Brain microvascular endothelial cell (primary cell): ENCODE measurements around the gene UTP3.

Experiments used
- DNase-seq: peaks from one replicate; pipeline ENCODE4 v3.0.0-alpha.2; 2020
- H3K27ac ChIP-seq: fragments of 250-450 bp; sonication (Bioruptor Pico); 2 replicates; pipeline ENCODE4 v1.5.1; 2020; ENCODE audit warnings: mild to moderate bottlenecking, moderate library complexity
- H3K27me3 ChIP-seq: fragments of 250-450 bp; sonication (Bioruptor Pico); replicated peaks from 2 replicates; pipeline ENCODE4 v1.5.1; 2020; ENCODE audit warnings: mild to moderate bottlenecking
- H3K36me3 ChIP-seq: fragments of 250-450 bp; sonication (Bioruptor Pico); replicated peaks from 2 replicates; pipeline ENCODE4 v1.5.1; 2020; ENCODE audit warnings: mild to moderate bottlenecking
- H3K4me3 ChIP-seq: 2 replicates; pipeline ENCODE4 v1.5.1; 2011; ENCODE audit warnings: low read depth, mild to moderate bottlenecking, control low read depth, low read length, moderate library complexity
- in situ Hi-C: cut with HindIII; loops from 2 replicates; pipeline ENCODE4 v1.10.0; 2017; ENCODE audit warnings: low sequenced_read_pairs, low pct_ligation_motif_present
- TF ChIP-seq, protein P1 (sequence below): IDR thresholded peaks from 2 replicates; pipeline ENCODE4 v1.5.1; 2011; ENCODE audit warnings: low read depth, mild to moderate bottlenecking, moderate library complexity, low read length, control low read depth, inconsistent platforms; ENCODE audit errors: missing control alignments

UTP3 gene

DNA sequence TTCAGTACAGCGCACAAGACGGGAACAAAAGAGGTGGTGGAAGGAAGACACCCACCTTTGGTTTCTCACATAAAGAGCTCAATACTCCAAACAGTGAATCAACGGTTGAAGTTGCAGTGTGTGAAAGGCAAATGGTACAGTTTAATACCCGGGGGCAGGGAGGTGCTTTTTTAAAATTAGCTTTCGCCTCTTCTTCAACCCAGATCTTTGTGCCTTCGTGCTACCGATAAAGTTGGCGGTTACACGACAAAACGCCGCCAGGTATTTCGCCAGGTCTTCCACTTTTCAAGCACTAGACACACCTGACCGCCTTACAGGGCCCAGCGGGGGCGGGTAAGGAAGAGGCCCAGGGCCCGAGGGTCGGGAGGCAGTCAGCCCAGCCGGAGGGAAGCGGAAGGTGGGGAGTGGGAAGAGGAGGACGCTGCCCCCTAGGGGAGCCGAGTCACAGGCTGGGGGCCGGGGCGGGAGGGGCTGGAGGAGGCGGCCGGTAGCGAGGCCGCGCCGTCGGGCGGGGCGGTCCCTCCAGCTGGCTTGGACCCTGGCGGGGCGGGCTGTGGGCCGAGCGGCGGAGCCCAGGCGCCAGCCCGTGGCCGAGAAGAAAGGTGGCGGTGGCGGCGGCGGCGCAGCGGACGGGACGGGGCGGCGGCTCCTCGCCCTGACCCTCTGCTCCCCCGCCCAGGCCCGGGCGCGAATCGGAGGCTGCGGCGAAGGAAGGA lies 16.0 kb downstream of the UTP3 start:
- in situ Hi-C loops, result no loop called here
- peak overlapping the region; percentile 75 for H3K27ac ChIP-seq
- TF ChIP-seq, protein P1, sequence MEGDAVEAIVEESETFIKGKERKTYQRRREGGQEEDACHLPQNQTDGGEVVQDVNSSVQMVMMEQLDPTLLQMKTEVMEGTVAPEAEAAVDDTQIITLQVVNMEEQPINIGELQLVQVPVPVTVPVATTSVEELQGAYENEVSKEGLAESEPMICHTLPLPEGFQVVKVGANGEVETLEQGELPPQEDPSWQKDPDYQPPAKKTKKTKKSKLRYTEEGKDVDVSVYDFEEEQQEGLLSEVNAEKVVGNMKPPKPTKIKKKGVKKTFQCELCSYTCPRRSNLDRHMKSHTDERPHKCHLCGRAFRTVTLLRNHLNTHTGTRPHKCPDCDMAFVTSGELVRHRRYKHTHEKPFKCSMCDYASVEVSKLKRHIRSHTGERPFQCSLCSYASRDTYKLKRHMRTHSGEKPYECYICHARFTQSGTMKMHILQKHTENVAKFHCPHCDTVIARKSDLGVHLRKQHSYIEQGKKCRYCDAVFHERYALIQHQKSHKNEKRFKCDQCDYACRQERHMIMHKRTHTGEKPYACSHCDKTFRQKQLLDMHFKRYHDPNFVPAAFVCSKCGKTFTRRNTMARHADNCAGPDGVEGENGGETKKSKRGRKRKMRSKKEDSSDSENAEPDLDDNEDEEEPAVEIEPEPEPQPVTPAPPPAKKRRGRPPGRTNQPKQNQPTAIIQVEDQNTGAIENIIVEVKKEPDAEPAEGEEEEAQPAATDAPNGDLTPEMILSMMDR, result peak; percentile 53
- peak overlapping the region; percentile 72 for H3K4me3 ChIP-seq
- DNase-seq, result peak; percentile 33
- H3K27me3 ChIP-seq, result no peaks in the 10 kb centered on the region
- H3K36me3 ChIP-seq, result no peaks in the 10 kb centered on the region

DNA sequence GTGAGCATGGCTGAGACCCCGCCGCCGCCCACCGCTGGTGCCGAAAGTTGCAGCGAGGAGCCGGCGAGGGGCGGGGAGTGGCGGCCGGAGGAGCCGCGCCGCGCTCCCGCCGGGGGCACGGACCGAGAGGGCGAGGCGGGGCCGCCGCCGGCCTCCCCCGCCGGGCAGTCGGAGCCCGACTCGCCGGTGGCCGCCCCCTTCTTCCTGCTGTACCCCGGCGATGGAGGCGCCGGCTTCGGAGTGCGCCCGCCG lies 16.5 kb downstream of the UTP3 start:
- Histone ChIP-seq H3K27me3 (no peaks in the 10 kb centered on the region), H3K36me3 (no peaks in the 10 kb centered on the region), H3K27ac (peak overlapping the region; percentile 75), H3K4me3 (peak overlapping the region; percentile 72)
- no peak for DNase-seq
- in situ Hi-C loops, result no loop called here
- TF ChIP-seq, protein P1, result no peak

DNA sequence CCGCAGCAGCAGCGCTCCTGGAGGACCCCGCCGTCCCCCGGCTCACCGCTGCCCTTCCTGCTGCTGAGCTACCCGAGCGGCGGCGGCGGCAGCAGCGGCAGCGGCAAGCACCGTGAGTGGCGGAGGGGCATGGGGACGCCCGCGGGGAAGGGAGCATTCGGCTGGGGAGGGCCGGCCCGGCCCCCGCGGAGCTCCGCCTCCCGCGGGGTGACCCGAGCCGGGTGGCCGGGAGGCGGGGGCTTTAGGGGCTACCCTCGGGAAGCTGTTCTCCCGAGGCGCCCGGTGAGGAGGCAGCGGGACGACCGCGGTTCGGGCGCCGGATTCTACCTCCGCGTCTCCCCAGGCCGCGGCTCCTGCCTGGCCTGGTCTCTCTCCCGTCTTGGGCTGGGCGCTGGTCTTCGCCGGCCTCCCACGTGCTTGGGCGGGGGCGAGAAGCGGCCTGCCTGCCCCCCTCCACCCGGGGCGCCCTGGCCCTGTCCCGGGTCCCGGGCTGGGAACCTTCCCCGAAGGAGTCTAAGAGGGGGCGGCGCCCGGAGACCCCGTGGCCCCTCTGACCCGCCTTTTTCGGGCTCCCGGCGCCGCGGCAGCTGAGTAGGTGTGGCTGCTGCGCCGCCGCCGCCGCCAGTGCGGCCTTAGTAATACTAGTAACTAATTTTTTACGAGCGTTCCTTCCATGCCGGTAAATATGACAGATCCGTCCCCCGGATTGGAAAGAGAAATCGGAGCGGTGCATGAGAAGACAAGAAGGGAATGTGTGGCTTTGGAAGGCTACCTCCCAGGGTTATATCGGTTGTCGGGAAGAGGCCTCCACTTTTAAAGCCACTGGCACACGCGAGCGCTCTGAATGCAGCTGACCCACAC lies 17.1 kb downstream of the UTP3 start:
- peak; percentile 40 for DNase-seq
- in situ Hi-C loops, result no loop called here
- peak overlapping the region; percentile 75 for H3K27ac ChIP-seq
- H3K4me3 ChIP-seq, result peak overlapping the region; percentile 72
- H3K36me3 ChIP-seq, result no peaks in the 10 kb centered on the region
- TF ChIP-seq, protein P1, result no peak
- no peaks in the 10 kb centered on the region for H3K27me3 ChIP-seq

DNA sequence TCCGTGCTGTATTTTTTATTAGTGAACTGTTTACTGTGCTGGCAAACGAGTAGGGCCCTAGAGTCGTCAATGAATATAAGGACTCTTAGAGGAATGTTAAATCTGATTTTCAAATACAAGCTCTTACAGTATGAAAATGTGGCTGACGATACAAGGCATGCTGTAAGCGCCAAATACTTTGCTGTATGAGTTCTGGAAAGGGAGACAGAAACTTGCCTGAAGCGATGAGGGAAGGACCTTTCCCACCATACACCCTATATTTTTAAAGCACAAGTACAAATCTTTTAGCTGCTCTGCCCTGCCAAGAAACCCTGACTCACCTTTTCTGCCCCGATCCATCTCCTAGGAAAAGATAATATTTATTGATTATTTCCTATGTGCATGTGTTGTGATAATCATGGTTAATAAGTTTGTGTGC lies 17.7 kb downstream of the UTP3 start:
- DNase-seq, result no peak
- Histone ChIP-seq H3K27me3 (no peaks in the 10 kb centered on the region), H3K36me3 (no peaks in the 10 kb centered on the region), H3K4me3 (peak overlapping the region; percentile 72), H3K27ac (peak overlapping the region; percentile 75)
- TF ChIP-seq, protein P1, result no peak
- in situ Hi-C loops, result no loop called here

DNA sequence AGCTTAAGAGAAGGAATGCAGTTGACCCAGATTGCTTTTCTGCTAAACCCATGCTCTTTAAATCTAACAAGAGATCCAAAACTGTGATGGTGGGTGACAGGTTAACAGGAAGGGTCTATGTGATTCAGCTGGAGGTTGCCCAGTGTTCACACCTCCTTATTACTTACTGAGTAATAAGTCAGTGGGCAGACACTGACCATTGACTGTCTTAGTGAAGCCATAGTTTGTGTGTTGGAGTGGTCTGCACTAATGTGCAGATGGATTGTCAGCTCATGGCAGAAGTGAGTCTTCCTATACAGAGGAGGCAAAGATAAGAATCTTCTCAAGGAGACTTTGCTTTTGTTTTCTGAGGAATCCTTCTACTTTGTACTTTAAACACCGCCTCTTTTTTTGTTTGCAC lies 18.2 kb downstream of the UTP3 start:
- in situ Hi-C loops, result no loop called here
- Histone ChIP-seq H3K36me3 (no peaks in the 10 kb centered on the region), H3K27me3 (no peaks in the 10 kb centered on the region), H3K4me3 (peak overlapping the region; percentile 72), H3K27ac (peak overlapping the region; percentile 75)
- no peak for DNase-seq
- TF ChIP-seq, protein P1, result no peak
